HG03460 (cell line): Measurements from ENCODE around the gene TTK.
"Not testable (repeated sequence)": the region's sequence is repeated elsewhere in the genome, so short reads cannot be mapped to it uniquely, and the experiment has no call there.

Experiments used
- ATAC-seq: cut with Tn5 transposase; IDR thresholded peaks from one replicate; pipeline ENCODE4 v1.9.1; 2021; ENCODE audit not compliant: unreplicated experiment

TTK gene

DNA sequence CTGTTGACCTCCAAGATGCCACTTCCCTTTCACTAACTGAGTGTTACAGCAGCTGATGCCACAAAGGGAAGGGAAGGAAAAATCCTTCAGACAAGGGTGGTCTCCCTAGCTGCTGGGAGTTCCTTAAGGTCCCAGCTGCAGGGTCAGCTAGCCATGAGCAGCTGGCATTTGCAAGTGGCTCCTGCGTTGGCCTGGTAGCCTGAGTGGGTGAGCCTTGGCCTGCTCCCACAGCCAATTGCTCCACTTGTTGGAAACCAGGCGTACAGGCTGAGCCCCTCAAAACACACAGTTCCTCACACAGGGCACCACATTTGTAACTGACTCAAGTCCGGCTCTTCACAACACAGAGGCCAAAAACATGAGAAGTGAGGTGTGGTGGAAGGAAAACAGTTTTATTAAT lies 16.7 kb downstream of the TTK start:
- no peak for ATAC-seq

DNA sequence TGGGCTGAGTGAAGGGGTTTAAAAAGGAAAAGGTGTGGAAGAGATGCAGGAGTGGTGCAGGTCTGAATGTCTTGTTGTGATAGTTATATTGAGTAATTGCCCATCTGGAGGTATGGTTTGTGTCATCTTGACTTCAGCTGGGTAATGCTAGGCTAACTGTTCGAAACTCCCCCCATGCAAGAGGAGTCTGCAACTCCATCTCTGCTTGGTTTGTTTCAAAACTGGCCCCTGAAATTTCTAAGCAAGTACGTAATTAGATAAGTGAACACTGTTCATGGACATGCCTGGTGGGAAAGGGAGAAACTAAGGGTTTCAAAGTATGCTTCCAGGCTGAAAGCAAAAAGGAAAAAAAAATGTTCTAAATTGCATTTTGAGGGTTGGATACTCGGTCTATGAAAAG lies 17.1 kb downstream of the TTK start:
- no peak for ATAC-seq

DNA sequence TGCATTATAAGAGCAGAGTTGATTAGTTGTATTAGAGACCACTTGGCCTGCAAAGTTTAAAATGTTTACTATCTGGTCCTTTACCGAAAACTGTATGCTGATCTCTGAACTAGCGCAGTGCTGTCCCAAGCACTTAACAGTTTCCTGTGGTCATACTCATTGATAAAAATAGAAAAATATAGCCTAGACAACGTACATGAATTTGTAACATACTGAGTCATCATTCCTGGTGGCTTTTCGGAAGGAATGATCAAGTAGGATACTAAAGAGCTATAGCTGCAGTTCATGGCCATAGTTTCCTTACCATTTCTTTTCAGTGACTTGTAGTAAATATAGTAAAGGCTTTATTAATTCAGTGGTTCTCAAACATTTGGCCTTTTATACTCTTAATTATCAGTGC lies 18.4 kb downstream of the TTK start:
- no peak for ATAC-seq

DNA sequence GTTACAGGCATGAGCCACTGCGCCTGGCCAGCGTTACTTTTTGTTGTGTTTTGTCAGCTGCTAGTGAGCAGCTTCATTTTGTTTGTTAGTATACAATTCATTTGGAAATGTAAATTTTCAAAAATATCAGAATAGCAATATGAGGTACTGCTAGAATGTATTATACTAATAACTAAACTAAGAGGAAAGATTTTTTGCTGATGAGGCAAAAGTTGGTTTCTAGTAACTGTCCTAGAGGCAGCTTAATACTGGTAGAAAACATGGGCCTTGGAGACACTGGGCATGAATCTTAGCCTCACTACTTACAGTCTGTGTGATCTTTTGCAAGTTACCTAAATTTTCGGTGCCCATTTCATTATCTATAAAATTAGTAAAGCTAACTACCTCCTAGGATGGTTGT lies 24.1 kb downstream of the TTK start:
- ATAC-seq, result no peak

DNA sequence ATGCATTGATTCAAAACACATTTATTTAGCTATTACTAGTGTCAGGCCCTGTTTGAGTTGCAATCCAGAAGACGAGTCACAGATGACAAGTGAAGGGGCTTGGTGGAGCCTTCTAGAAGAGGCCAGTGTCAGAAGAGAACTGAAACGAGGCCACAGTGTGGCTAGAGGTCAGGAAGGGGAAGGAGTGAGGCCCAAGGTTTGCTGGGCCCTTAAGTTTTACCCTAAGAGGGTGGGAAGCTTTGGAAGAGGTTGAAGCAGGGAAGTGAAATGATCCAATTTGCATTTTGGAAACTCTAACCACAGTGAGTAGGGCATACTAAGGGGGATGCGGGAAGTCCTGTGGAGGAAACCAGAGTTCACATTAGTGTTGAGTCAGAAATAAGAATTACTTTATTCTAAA lies 25.0 kb downstream of the TTK start:
- peak; percentile 78 for ATAC-seq

DNA sequence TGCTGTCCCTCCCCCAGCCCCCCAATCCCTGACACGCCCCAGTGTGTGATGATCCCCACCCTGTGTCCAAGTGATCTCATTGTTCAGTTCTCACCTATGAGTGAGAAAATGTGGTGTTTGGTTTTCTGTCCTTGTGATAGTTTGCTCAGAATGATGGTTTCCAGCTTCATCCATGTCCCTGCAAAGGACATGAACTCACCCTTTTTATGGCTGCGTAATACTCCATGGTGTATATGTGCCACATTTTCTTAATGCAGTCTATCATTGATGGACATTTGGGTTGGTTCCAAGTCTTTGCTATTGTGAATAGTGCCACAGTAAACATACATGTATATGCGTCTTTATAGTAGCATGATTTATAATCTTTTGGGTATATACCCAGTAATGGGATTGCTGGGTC lies 43.8 kb downstream of the TTK start:
- ATAC-seq, result not testable (repeated sequence)

DNA sequence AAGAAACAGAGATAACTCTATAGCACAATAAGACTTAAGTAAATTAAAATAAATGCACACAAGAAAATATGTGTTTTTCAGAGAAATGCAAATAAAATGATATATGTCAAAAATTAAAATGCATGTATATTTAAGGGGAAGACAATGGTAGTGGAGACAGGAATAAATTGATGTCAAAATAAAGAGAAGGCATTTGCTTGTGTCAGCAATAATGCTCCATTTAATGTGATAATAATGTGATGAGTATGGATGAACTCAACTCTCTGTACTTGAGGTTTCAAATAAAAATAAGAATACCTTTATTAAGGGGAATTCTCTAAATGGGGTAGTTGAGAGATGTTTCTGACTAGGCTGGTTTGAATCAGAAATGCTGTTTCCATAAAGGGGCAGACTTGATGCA lies 56.3 kb downstream of the TTK start:
- ATAC-seq, result no peak

DNA sequence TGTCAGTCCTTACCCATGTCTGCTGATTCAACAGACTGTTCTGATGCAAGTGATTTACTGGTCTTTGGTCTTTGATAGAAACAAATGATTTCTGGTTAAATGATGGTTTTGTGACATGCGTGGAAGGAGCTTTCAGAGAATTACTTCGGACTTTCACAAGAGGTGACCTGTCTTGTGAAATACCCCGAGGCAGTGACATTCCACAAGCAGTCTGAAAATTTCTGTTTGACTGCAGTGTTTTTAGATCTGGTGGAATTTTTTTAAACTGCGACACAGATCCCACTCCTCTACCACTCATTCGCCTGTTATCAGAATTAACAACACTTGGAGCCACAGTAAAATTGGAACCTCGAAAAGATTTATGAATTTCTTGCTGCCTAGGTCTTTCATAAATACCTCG lies 63.7 kb downstream of the TTK start:
- not testable (repeated sequence) for ATAC-seq

DNA sequence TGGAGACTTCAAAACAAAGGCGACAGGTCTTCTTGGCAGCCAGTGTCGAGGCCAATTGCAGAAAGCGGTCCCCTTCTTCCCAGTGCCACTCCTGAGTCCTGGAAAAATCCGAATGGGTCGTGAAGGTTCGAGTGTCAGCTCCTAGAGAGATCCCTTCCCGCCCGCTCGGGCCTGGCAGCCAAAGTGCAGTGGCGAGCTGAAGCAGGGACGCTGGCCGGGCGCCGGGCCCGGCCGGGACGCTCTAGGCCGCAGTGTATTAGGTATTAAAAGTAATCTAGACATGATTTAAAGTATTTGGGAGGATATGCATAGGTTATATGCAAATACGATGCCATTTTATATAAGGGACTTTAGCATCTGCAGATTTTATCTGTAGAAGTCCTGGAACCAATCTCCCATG lies 66.0 kb downstream of the TTK start:
- ATAC-seq, result not testable (repeated sequence)

DNA sequence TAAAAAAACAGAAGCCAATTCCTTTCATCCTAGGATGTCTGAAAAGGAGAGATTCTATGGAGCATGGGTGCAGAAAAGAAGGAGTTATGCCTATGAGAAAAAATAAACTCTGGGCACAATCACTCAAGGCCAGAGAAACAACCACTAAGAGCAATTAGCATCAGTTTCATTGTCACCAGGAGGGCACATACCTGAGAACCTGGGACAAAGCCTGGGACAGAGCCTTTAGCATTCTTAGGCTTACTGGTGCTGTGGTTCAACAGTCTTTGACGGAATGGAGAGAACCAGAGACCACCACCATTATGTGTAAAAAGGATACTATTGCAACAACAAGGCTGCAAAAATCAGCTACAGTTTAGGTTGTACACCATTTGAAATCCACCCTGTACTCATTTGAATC lies 72.6 kb downstream of the TTK start:
- no peak for ATAC-seq

DNA sequence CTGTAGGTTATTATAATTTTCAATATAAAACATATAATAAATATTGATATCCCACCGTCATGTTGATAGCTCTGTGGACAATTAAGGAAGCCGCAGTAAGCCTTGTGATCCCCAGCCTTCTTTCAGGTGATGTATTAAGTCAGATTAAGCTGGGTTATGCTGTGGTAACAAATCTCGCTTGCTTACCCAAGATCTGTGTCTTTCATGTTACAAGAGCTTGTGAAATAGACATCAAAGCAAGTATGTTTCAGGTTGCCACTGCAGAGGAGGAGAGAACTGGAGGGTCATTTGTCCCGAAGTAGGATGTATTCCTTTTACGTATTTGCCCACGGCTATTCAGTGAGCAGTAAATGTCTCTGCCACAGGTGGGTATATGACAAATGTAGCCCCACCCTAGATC lies 84.2 kb downstream of the TTK start:
- no peak for ATAC-seq

DNA sequence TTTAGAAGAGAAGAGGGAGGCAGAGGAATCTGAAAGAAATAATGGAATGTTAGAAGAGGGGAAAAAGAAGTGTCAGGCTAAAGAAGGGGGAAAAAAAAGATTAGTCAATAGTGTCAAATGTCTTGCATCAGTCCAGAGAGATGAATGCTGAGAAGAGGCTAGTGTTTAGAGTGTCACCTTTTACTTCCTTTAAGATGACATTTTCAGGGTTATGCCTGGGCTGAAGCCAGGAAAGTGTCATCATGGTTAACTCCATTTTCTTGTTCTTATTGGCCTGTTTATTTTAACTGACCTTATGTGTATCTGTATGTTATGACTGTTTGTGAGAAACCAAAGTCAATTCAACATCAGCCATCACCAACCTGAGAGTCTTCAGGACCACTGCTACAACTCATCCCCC lies 87.1 kb downstream of the TTK start:
- no peak for ATAC-seq
